NCI-H446 treated with DMSO at 0.1 percent for 48 hours (cell line): ENCODE results near the gene ALOX5.
"Not testable (repeated sequence)": the region's sequence is repeated elsewhere in the genome, so short reads cannot be mapped to it uniquely, and the experiment has no call there.

ENCODE experiments used
- DNase-seq: peaks from one replicate; lab custom pipeline; 2025; lab: John Stamatoyannopoulos, UW

Gene ALOX5

DNA sequence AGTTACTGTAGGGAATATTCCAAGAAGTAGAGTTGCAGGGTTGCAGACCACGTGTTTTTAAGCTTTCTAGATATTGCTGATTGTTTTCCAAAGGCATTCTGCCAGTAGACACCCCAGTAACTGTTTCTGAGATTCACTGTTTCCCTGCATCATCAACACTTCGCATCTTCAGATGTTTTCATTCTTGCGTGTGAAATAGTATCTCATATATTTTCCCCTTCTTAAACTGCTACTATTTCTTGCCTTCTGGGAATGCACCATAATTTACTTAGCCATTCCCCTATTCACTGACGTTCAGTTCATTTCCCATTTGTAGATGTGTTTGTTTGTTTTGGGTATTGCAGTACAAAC is 30.7 kb downstream of the ALOX5 start:
- DNase-seq = no peak

DNA sequence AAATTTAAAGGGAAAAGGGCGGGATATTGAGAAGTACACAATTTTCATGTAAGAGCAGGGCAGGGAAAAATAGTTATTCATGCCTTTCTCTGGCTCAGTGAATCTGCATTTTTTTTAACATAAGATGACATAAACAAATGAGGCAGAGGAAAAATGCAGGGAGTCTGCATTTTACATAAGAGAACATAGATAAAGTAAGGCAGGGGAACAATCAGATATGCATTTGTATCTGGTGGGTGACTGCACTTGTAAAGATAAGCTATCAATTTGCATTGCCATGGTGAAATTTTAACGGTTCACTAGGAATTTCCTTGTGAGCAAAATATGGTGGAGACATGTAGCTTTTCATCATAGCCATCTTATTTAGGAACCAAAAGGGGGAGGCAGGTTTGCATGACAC is 33.5 kb downstream of the ALOX5 start:
- DNase-seq = no peak

DNA sequence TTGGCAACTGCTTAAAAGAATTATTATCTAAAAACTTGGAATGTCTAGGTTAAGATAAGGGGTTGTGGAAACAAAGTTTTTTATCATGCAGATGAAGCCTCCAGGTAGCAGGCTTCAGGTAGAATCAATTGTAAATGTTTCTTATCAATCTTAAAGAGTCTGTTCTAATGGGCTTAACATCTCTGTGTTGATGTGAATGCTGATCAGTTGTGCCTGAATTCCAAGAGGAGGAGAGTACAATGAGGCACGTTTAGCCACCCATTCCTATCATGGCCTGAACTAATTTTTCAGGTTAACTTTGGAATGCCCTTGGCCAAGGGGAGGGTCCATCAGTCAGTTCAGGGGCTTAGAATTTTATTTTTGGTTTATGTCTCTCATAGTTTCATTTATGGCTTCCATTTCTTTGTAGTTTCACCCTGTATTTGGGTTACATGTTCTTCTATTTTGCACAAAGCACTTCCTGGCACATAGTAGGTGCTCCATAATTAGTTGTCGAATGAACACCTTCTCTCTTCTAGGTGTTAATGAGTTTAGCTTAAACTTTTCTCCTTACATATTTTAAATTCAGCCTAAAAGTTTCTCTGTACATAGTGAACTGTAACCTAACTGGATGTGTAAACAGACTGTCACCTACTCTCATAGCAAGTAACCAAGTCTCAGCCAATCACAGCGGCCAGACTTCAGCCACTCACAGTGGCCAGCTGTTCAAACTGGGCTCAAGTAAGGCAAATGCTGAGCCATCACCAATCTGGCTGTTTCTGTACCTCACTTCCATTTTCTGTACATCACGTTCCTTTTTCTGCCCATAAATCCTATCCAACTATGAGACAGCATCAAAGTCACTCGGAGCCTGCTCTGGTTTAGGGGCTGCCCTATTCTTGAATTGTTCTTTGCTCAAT is 34.7 kb downstream of the ALOX5 start:
- no peak for DNase-seq

DNA sequence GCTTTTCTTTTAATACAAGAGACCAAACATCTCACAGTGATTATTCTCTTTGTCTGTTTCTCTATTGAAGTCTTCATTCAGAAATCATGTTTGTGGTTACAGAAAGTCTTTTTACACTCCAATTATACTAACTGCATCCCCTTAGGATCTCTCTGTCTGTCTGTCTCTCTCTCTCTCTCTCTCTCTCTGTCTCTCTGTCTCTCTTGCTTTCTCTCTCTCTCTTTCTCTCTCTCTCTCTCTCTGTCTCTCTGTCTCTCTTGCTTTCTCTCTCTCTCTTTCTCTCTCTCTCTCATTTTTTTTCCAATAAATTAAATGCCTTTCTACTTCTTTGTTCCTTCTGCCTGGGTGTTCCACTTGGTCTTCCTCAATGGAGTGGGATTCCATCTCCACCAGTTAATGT is 35.3 kb downstream of the ALOX5 start:
- not testable (repeated sequence) for DNase-seq

DNA sequence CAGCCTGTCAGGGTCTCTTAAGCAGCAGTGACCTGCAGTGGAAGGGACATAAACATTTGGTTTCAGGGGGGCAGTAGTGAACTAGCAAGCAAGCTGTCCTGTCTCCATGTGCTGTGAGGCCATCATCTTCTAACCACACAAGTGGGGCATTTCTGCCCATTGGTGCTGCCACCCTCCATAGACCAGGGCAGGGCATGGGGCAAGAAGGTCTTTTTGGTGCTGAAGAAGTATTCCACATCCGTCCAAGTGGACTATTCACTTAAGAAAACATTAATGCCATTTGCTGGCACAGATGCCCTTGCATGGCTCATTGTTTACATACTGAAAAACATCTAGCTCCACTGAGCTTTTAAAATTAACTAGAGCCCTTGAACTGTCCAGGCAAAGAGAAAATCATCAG is 35.8 kb downstream of the ALOX5 start:
- no peak for DNase-seq

DNA sequence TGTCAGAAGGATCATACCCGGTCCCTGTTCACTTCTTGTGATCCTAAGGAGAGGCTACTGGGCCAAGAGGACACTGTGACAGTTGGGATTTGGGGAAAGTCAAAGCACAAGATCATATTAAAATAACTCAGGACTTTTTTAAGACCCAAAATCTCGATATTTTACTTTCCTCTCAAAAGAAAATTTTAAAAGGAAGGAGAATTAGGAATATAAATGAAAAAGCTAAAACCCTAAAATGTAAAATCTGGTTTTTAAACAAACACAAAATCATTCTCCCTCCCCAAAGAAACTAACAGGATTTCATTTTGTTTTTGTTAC is 36.4 kb downstream of the ALOX5 start:
- DNase-seq = no peak

DNA sequence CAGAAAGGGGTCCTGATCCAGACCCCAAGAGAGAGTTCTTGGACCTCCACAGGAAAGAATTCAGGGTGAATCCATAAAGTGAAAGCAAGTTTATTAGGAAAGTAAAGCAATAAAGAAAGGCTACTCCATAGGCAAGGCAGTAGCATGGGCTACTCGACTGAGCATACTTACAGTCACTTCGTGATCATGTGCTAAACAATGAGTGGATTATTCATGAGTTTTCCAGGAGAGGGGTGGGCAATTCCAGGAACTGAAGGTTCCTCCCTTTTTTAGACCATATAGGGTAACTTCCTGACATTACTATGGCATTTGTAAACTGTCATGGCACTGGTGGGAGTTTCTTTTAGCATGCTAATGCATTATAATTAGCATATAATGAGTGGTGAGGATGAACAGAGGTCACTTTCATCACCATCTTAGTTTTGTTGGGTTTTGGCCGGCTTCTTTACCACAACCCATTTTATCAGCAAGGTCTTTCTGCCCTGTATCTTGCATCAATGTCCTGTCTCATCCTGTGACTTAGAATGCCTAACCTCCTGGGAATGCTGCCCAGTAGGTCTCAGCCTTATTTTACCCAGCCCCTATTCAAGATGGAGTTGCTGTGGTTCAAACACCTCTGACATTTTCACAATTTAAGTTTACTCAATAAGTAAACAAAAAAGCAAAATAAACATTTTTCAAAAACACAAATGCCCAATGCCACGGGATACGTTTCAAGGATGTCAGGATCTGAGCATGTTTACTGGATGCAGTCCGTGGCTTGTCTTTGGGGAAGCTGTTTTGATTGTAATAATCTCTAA is 37.0 kb downstream of the ALOX5 start:
- no peak for DNase-seq

DNA sequence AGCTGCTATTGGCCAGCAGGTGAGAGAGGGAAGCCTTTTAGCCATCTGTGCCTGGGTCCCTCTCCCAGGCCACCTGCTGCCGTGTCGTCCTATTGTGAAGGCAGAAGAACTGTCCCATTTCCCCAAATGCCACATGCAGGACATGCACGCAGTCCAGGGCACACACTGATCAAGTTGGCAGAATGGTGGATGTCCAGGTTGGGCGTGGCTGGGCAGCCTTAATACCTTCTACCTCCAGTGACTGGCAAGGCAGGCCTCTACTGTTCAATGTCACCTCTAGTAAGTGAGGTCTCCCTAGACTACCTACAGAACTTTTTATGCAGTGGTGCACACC is 37.6 kb downstream of the ALOX5 start:
- DNase-seq = no peak

DNA sequence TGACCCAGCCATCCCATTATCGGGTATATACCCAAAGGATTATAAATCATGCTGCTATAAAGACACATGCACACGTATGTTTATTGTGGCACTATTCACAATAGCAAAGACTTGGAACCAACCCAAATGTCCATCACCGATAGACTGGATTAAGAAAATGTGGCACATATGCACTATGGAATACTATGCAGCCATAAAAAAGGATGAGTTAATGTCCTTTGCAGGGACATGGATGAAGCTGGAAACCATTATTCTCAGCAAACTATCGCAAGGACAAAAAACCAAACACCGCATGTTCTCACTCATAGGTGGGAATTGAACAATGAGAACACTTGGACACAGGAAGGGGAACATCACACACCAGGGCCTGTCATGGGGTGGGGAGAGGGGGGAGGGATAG is 41.0 kb downstream of the ALOX5 start:
- DNase-seq = not testable (repeated sequence)

DNA sequence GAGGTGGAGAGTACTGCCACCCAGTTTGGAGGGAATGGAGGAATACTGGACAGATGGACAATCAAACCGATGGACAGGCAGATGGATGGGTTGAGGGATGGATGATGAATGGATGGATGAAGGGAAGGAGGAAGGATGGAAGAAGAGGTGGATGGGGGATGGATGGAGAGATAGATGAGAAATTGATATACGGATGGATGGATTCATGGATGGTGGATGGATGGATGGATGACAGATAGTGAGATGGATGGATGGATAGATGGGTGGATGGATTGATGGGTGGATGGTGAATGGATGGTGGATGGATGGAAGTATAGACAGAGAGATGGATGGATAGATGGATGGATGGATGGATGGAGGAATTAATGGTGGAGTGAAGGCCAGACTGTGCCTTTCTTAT is 42.6 kb downstream of the ALOX5 start:
- no peak for DNase-seq

DNA sequence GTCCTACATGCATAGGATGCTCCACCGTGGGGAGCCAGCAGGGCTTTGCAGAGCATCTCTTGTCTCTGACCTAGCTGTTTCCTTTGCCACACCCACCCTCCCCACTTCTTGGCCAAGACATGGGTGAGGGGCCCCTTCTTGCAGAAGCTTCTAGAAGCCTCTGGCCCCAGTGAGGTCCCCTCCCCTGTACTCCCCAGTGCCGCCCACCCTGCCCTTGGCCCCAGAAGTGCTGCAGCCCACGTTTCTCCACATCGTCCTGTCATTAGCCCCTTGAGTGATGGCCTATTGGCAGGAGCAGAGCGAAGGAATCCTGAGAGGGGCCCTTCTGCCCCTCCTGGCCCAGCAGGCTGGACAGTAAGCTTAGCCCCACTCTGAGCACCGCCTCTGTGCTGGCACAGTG is 43.7 kb downstream of the ALOX5 start:
- no peak for DNase-seq

DNA sequence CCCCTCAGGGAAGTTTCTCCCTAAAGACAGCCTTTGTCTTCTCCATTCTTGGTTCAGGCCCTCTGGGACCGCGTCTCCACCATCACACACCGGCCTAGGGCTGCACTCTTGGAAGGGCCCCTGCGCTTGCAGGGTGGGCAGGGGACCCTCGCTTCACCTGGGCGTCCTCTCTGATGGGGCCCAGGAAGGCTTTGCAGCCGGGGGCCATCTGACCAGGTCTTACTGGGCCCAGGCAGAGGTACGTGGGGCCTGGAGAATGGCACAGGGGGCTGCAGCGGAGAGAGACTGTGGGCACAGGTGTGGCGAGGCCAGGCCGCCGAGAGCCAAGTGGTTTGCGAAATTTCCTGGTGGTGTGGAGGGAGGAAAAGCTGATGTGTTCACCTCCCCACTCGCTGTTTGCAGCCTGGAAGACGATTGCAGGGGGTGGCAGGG is 44.4 kb downstream of the ALOX5 start:
- DNase-seq = no peak

DNA sequence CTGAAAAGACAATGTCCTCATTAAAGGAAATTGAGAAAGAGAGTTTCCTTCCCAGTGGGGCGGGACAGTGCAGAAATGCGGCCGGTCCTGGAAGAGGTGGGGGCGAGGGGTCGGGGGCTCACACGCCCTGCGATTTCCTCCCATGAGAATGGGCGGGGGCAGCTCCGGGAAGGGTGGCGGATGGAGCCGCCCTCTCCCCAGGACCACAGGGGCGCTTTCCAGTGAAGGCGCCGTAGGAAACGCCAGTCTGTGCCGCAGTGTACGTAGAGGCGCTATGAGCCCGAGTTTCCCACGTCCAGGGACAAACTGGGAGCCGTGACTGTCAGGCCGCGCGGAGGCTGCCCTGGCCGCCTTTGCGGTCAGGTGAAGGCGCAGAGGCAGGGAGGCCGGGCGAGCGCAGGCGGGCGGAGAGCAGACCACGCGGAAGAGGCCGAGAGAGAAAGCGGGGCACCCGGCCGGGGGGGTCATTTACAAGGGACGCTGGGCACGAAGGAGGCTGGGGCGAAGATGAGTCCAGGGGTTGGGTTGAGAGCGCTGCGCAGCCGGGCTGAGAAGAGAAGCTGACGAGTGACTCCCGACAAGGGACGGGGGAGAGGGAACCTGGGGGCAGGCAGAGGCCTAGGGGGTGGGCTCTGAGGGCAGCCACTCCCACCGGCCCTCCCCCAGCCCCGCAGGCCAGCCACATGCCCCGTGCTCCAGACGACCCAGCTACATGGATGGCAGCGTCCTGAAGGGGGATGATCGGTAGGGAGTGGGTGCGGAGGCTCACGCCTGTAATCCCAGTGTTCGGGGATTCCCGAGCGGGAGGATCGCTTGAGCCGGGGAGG is 45.0 kb downstream of the ALOX5 start:
- no peak for DNase-seq

DNA sequence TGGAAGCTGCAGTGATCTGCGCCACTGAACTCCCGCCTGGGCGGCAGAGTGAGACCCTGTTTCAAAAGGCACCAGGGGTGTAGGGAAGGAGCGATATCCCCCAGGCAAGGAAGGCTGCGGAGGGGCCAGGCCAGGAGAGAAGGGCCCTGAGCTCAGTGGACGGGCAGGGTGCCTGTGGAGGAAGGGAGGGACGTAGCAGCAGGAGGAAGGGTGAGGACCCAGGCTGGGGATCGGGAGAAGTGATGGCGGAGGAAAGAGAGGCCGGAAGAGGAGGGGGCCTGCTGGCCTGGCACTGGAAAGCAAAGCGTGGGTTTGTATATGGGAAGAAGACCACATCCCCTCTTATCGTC is 45.6 kb downstream of the ALOX5 start:
- no peak for DNase-seq

DNA sequence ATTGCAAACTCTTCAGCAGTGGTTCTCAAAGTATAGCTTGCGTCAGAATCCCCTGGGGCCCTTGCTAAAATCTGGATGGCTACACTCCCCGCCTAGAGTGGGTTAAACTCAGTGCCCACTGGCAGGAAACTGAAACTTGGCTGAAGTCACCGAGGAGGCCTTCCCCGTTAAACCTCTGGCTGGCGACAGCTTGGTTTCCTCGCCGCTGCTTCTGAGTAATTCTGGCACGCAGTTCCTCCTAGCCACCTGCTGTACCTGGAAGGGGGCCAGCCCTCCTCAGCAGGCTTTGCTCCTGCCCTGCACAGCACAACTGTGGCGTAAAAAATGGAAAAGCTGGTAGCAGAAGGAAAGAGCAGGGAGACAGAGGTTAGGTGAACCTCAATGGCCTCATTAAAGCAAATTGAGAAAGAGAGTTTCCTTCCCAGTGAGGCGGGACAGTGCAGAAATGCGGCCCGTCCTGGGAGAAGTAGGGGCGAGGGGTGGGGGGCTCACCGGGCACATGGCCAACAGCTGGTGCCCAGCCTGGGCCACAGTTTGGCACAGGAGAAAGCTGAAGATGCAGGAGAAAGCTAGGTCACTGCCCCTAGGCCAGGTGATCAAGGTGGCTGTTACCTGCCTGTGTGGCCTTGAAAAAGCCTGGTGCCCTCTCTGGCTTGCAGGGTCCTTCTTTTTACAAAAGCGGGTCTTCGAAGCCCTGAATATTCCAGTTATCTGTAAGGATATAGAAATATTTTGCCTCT is 46.6 kb downstream of the ALOX5 start:
- peak; percentile 91 for DNase-seq

DNA sequence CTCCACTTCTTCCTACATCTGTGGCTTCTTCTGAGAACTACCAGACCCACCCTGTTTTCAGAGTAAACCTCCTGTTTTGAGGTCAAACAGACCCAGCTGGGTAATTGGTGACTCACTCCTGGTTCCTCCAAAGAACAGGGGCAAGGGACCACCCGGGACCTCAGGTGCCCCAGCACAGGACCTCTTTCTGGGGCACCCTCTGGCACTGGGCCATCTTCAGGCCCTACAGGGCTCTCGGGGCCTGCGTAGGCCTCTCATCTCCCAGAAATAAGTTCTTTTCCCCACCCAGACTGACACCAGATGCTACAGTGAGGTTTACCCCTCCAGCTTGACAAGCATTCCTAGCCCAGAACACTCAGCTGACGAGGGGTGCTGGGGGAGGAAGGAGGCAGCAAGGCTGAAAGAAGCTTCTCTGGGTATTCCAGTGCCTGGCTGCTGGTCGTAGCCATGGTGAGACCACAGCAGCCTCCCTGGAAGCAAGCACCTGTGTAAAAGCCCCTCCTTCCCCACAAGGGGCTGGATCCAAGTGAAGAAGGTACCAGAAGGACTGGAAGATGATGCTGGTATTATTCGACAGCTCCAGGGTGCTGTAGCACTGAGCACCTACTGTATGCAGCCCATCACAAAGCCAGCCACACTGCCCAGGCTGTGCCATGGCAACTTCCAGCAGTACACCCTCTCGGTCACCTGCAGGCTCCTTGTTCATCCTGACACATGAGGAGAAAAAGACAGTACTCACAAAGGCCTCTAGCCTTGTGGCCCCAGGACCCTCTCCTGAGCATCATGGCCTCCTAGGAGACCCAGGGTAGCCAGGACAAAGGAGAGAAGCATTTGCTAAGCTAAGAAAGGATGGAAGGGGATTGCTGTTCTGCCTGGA is 47.4 kb downstream of the ALOX5 start:
- no peak for DNase-seq

DNA sequence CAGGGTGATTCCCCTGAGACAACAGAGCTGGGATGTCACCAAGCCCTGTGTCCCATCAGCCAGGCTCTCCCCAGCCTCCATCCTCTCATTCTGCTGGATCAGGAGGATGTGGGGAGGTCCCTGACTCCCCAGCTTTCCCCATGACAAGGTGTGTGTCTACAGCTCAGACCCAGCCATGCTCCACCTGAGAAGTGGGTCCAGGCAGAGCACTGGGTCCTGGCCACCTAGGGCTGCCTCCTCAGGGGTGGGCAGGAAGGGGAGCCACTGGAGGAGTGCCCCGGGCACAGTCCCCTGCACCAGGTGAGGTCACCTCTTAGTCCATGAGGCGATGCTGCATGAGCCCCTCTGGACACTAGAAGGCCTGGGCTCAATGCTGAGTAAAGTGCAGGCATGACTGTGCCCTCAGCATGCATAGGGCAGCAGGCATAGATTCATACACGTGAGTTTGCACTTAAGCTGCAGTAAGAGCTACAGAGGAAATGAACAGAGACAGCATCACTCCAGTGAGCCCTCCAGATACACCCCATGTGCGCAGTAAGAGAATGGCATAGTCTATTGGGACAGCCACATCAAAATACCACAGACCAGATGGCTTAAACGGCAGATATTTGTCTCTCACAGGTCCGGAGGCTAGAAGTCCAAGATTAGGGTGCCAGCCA is 48.3 kb downstream of the ALOX5 start:
- DNase-seq = no peak

DNA sequence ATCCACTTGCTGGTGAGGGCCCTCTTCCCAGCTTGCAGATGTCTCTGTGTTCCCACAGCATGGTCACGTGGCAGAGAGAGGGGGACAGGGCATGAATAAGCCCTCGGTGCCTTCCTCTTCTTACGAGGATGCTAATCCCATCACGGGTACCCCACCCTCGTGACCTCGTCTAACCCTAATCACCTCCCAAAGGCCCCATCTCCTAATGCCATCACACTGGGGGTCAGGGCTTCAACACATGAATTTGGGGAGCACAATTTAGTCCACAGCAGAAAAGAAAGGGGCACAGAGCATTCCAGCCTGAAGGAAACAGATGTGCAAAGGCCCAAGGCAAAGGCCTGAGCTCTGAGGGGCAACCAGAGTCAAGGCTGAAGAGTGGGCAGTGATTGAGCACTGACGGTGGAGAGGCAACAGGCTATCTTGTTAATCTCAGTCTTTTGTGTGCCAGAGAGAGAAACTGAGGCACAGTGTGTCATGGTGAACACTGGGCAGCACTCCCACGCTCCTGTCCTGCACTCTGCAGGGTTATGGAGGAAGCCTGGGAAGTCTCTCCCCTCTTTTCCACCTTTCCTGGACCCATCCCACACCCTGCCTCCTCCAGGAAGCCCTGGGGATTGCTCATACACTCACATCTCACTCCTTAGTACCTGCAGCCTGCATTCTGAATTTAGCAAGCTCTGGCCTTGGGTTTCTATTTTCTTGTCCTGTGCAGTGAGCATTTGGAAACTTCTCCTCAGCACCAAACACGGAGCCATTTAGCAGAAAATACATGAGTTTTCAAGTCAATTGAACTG is 49.0 kb downstream of the ALOX5 start:
- no peak for DNase-seq

DNA sequence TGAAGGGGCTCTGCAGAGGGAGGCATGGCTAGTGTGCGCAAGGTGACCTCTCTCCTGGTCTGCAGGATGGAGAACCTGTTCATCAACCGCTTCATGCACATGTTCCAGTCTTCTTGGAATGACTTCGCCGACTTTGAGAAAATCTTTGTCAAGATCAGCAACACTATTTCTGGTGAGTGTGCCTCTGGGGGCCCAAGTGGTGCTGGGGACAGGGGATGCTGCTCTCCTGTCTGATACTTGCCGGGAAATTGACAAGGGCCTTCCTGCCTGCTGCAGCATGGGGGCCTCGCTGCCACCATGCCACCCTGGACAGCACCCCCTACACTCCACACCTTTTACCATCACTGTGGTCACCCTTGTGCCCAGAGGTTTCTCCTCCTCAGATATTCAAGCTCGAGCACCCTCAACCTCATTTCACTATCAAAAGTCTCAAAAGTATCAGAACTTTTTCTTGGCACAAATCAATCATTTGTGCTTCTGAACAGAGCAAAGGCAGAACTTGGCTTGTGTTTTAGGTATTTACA is 50.0 kb downstream of the ALOX5 start:
- no peak for DNase-seq
